B cell (primary cell): ENCODE measurements around the gene PIK3AP1. TPM values are rescaled to one million over a fixed set of nuclear protein-coding genes. Genes with fewer than 3 reads are reported as not detected.

ENCODE experiments used
- ATAC-seq: fragments of 200-7000 bp; cut with Tn5 transposase; one replicate; pipeline ENCODE4 v1.10.0; 2021; ENCODE audit warnings: low read depth, mild to moderate bottlenecking, moderate number of reproducible peaks, moderate library complexity
- CTCF ChIA-PET: fragments of 350-600 bp; sonication (Branson Sonifier 250); formaldehyde crosslinking; loops from one replicate; lab custom pipeline; 2021; ENCODE audit warnings: antibody characterized with exemption, inconsistent platforms; lab: Charles Lee
- POLR2A ChIA-PET: fragments of 350-600 bp; sonication (Branson Sonifier 250); formaldehyde crosslinking; loops from one replicate; lab custom pipeline; 2021; ENCODE audit warnings: antibody characterized with exemption; lab: Charles Lee
- DNase-seq: peaks from one replicate; pipeline ENCODE4 v3.0.0; 2013
- H2AFZ ChIP-seq: 2 replicates; pipeline ENCODE4 v1.6.1; 2012; ENCODE audit warnings: mild to moderate bottlenecking, low read depth, low read length; ENCODE audit not compliant: insufficient read depth, poor library complexity, severe bottlenecking
- H3K27ac ChIP-seq, 2 donors: 1 replicate in 1 of 2; 2 replicates in 1 of 2; pipeline ENCODE4 v1.5.1; 2012 to 2013; ENCODE audit warnings: low read length in 2 of 2, mild to moderate bottlenecking in 2 of 2, moderate library complexity in 1 of 2
- H3K27me3 ChIP-seq, 4 experiments: fragments of 200-600 bp in 1 of 4; sonication (generic) in 1 of 4; replicated peaks in 1 of 4; 1 replicate in 2 of 4; 2 replicates in 2 of 4; pipeline versions ENCODE4 v1.6.1 to v1.7.0; 2013 to 2016; ENCODE audit warnings: low read length in 3 of 4, mild to moderate bottlenecking in 2 of 4, mixed read lengths in 1 of 4, moderate library complexity in 1 of 4; ENCODE audit not compliant: insufficient read depth in 4 of 4, control insufficient read depth in 3 of 4; ENCODE audit errors: control extremely low read depth in 1 of 4
- H3K36me3 ChIP-seq, 2 experiments: replicated peaks in 1 of 2; 1 replicate in 1 of 2; 2 replicates in 1 of 2; pipeline versions ENCODE4 v1.6.1 to v1.7.1; 2013; ENCODE audit warnings: low read length in 1 of 2; ENCODE audit not compliant: insufficient read depth in 2 of 2, control insufficient read depth in 1 of 2; ENCODE audit errors: control extremely low read depth in 1 of 2, extremely low read depth in 1 of 2
- H3K4me1 ChIP-seq, 2 donors: fragments of 200-600 bp in 1 of 2; sonication (generic) in 1 of 2; 1 replicate in 1 of 2; 2 replicates in 1 of 2; pipeline versions ENCODE4 v1.5.1 to v1.6.1; 2013 to 2017; ENCODE audit warnings: low read length in 2 of 2; ENCODE audit not compliant: control insufficient read depth in 2 of 2, insufficient read depth in 2 of 2
- H3K4me2 ChIP-seq: replicated peaks from 2 replicates; pipeline ENCODE3; 2012; ENCODE audit warnings: mild to moderate bottlenecking, low read depth, low read length; ENCODE audit not compliant: poor library complexity, severe bottlenecking
- H3K4me3 ChIP-seq, 5 experiments: fragments of 200-600 bp in 1 of 5; sonication (generic) in 1 of 5; 1 replicate in 3 of 5; 2 replicates in 2 of 5; pipeline versions ENCODE4 v1.5.1 to v1.7.0; 2011 to 2016; ENCODE audit warnings: low read length in 4 of 5, mild to moderate bottlenecking in 4 of 5, low read depth in 2 of 5, control low read depth in 1 of 5, moderate library complexity in 1 of 5; ENCODE audit not compliant: insufficient read depth in 1 of 5; ENCODE audit errors: control extremely low read depth in 1 of 5, extremely low read depth in 1 of 5
- H3K79me2 ChIP-seq: fragments of 200-600 bp; sonication (generic); one replicate; pipeline ENCODE4 v1.6.0; 2016; ENCODE audit warnings: low read length; ENCODE audit not compliant: control insufficient read depth, insufficient read depth
- H3K9ac ChIP-seq: fragments of 200-600 bp; sonication (generic); 2 replicates; pipeline ENCODE4 v1.6.1; 2017; ENCODE audit warnings: mild to moderate bottlenecking, low read length, moderate library complexity
- H3K9me3 ChIP-seq, 3 donors: one replicate each; pipeline versions ENCODE4 v1.6.1 to v1.7.1; 2013; ENCODE audit warnings: low read length in 2 of 3; ENCODE audit not compliant: control insufficient read depth in 2 of 3, insufficient read depth in 1 of 3; ENCODE audit errors: control extremely low read depth in 1 of 3
- H4K20me1 ChIP-seq: 2 replicates; pipeline ENCODE4 v1.6.0; 2012; ENCODE audit warnings: mild to moderate bottlenecking, low read length; ENCODE audit not compliant: insufficient read depth, control insufficient read depth, poor library complexity, severe bottlenecking
- H3K27ac Mint-ChIP-seq: one replicate; pipeline ENCODE4 v1.8.0; 2021; ENCODE audit warnings: mixed read lengths
- H3K27me3 Mint-ChIP-seq: one replicate; pipeline ENCODE4 v1.8.0; 2021; ENCODE audit warnings: mixed read lengths
- H3K4me1 Mint-ChIP-seq: one replicate; pipeline ENCODE4 v1.8.0; 2021; ENCODE audit warnings: mixed read lengths
- H3K4me3 Mint-ChIP-seq: one replicate; pipeline ENCODE4 v1.8.0; 2021; ENCODE audit warnings: mixed read lengths
- H3K9me3 Mint-ChIP-seq: one replicate; pipeline ENCODE4 v1.8.0; 2022; ENCODE audit warnings: mixed read lengths; ENCODE audit not compliant: insufficient read depth
- EZH2 ChIP-seq: IDR thresholded peaks from 2 replicates; pipeline ENCODE4 v1.6.1; 2012; ENCODE audit warnings: borderline replicate concordance, low read depth, mild to moderate bottlenecking, moderate library complexity, low read length; ENCODE audit not compliant: insufficient read depth, poor library complexity, severe bottlenecking
- WGBS: methylation state at CpG from one replicate; pipeline ENCODE4 v1.1.5; 2013; ENCODE audit warnings: missing lambda C conversion rate; ENCODE audit not compliant: insufficient coverage; 5-methylcytosine and 5-hydroxymethylcytosine counted together
- intact Hi-C: fragments of 100-400 bp; cut with micrococcal nuclease; formaldehyde crosslinking; loops from one replicate; pipeline ENCODE4 v1.10.0; 2022
- polyA plus RNA-seq: library from polyadenylated mRNA; depleted of rRNA; stranded (reverse); fragments of >200 nt; gene quantifications from 2 replicates; pipeline ENCODE4 v1.2.3, GENCODE V29; 2012
- total RNA-seq, 2 donors: library from RNA; stranded (reverse); fragments of 120-200 nt in 1 of 2; gene quantifications; 1 replicate in 1 of 2; 2 replicates in 1 of 2; pipeline versions ENCODE4 v1.2.3 to v1.2.4, GENCODE V29; 2013 to 2022
- TF ChIP-seq, protein P1 (sequence below): fragments of 200-600 bp; IDR thresholded peaks from one replicate; pipeline ENCODE4 v1.8.0; 2022; ENCODE audit warnings: antibody characterized with exemption, mild to moderate bottlenecking

The PIK3AP1 gene
- total and polyA plus RNA-seq, 2 donors (not counting 1 experiment from before 2014, with no cell fraction given) = 125 to 130 TPM

GRCh38 chr10:96648297-96648696 lies 72.0 kb downstream of the PIK3AP1 start:
- WGBS = 100% methylated on average over 1 of the region's 6 CpGs
- TF ChIP-seq, protein P1, sequence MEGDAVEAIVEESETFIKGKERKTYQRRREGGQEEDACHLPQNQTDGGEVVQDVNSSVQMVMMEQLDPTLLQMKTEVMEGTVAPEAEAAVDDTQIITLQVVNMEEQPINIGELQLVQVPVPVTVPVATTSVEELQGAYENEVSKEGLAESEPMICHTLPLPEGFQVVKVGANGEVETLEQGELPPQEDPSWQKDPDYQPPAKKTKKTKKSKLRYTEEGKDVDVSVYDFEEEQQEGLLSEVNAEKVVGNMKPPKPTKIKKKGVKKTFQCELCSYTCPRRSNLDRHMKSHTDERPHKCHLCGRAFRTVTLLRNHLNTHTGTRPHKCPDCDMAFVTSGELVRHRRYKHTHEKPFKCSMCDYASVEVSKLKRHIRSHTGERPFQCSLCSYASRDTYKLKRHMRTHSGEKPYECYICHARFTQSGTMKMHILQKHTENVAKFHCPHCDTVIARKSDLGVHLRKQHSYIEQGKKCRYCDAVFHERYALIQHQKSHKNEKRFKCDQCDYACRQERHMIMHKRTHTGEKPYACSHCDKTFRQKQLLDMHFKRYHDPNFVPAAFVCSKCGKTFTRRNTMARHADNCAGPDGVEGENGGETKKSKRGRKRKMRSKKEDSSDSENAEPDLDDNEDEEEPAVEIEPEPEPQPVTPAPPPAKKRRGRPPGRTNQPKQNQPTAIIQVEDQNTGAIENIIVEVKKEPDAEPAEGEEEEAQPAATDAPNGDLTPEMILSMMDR = no peak
- no peak for TF ChIP-seq EZH2
- ATAC-seq (no peak), DNase-seq (no peak)
- Histone ChIP-seq H3K9ac (no peak overlapping the region), H3K27me3 (no peaks in the 10 kb centered on the region), H2AFZ (no peak overlapping the region), H3K4me1 (peaks cover 65 to 78% of the 10 kb centered on the region in 2 donors), H4K20me1 (peaks cover 36% of the 10 kb centered on the region), H3K4me2 (no peak overlapping the region), H3K79me2 (peaks cover 78% of the 10 kb centered on the region), H3K4me3 (no peak overlapping the region), H3K9me3 (no peaks in the 10 kb centered on the region), H3K36me3 (peaks cover 2 to 91% of the 10 kb centered on the region in 2 experiments), H3K27ac (peak overlapping the region in 1 of 2 donors; percentile 76)
- CTCF ChIA-PET = interaction anchor here (0.7 to 4.0 kb wide), 5 partner anchors 24 to 69 kb away, joined by 3 to 22 read pairs (median 3); no protein-coding TSS in a partner anchor
- Mint-ChIP-seq H3K4me3 (no peak overlapping the region), H3K27ac (peak overlapping the region; percentile 96), H3K4me1 (peaks cover 77% of the 10 kb centered on the region), H3K9me3 (no peaks in the 10 kb centered on the region), H3K27me3 (no peaks in the 10 kb centered on the region)
- intact Hi-C loops = no loop called here
- POLR2A ChIA-PET = no interaction called here

- ChIA-PET CTCF (interaction anchor here (0.7 to 4.0 kb wide), 8 partner anchors 25 to 117 kb away, joined by 3 to 22 read pairs (median 4); partner anchors contain the start of gene PIK3AP1), POLR2A (interaction anchor here (0.6 kb wide), 1 partner anchor 30 kb away, joined by 3 read pairs; no protein-coding TSS in a partner anchor)
- no peaks in the 10 kb centered on the region for H3K9me3 ChIP-seq
- peak overlapping the region; percentile 96 for H3K27ac Mint-ChIP-seq
- H3K4me1 Mint-ChIP-seq = peaks cover 75% of the 10 kb centered on the region
- no peaks in the 10 kb centered on the region for H3K27me3 Mint-ChIP-seq
- 31% methylated on average over 5 of the region's 6 CpGs for WGBS
- DNase-seq (peak; percentile 40), ATAC-seq (peak; percentile 8)
- H4K20me1 ChIP-seq = peaks cover 31% of the 10 kb centered on the region
- H3K36me3 ChIP-seq = peaks cover 2 to 96% of the 10 kb centered on the region in 2 experiments
- no peaks in the 10 kb centered on the region for H3K9me3 Mint-ChIP-seq
- H3K4me1 ChIP-seq = peaks cover 61 to 74% of the 10 kb centered on the region in 2 donors
- H3K27me3 ChIP-seq = no peaks in the 10 kb centered on the region
- TF ChIP-seq, protein P1 = no peak
- no peak for TF ChIP-seq EZH2
- H3K79me2 ChIP-seq = peaks cover 74% of the 10 kb centered on the region
- no peak overlapping the region for H2AFZ ChIP-seq
- H3K4me3 Mint-ChIP-seq = peak overlapping the region; percentile 57
- no peak overlapping the region for H3K4me3 ChIP-seq
- H3K4me2 ChIP-seq = no peak overlapping the region
- peak overlapping the region; percentile 49 to 76 for H3K27ac ChIP-seq
- H3K9ac ChIP-seq = no peak overlapping the region
- intact Hi-C loops = no loop called here
Measured at GRCh38 chr10:96647466-96647865, 72.8 kb downstream of the PIK3AP1 start.
